HG02759 (cell line): ENCODE data around the gene LEF1.

ENCODE experiments used
- ATAC-seq: cut with Tn5 transposase; IDR thresholded peaks from one replicate; pipeline ENCODE4 v1.9.1; 2021; ENCODE audit warnings: mild to moderate bottlenecking, moderate library complexity; ENCODE audit not compliant: unreplicated experiment

The LEF1 gene

DNA sequence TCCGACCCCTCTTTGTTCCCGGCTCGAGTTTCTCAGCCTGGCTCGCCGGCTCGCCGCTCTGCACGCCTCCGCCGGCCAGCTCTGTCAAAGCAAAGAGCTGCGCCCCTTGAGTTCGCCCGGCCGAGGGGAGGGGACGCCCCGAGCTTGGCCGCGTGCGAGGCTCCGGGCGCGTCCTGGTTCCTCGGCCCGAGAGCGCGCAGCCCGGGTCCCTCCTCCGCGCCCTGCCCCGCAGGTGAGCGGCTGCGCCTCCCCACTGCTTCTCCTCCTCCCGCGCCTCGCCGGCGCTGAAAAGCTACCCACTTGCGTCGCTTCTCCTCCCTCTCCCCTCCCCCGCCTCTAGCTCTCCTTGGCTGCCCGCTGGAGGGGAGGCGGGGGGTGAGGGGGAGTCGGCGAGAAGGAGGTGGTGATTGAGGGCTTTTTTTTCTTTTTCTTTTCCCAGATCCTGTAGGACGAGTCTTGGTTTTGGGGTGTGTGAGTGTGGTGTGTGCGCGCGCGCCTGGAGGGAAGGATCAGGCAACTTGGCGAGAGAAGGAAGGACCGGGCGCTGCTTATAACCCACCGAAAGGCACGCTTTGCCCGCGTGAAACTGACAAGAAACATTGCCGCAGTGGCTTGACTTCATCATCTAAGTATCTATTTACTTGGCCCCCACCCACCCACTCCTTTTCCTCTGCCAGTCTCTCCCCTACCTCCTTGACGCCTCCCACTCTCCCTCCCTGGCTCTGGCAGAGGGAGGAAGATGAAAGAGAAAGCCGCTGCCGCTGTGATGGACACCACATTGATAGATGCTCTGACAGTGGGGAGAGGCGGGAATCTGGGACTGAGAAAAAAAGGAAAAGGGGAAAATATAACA is at the start of gene LEF1:
TSS of gene LEF1 (minus strand) at position 262 of the 853 bp plus-strand sequence. CDS start 1,165 bp downstream, outside the sequence.
- peak; percentile 41 for ATAC-seq

DNA sequence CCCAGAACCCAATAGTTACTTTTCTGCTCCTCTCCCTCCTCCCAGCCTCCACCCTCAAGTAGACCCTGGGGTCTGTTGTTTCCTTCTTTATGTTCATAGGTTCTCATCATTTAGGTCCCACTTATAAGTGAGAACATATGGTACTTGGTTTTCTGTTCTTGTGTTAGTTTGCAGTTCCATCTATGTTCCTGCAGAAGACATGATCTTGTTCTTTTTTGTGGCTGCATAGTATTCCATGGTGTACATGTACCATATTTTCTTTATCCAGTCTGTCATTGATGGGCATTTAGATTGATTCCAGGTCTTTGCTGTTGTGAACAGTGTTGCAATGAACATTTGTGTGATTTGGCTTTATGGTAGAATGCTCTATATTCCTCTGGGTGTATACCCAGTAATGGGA is 47.8 kb upstream of the LEF1 start:
- no peak for ATAC-seq

- ATAC-seq, result no peak
These were observed 46.3 kb upstream of the LEF1 start for GRCh38 chr4:108215055-108215454.

- ATAC-seq, result no peak
These were observed 45.0 kb upstream of the LEF1 start for GRCh38 chr4:108213723-108214122.

- no peak for ATAC-seq
These were observed 44.6 kb upstream of the LEF1 start for GRCh38 chr4:108213308-108213707.

DNA sequence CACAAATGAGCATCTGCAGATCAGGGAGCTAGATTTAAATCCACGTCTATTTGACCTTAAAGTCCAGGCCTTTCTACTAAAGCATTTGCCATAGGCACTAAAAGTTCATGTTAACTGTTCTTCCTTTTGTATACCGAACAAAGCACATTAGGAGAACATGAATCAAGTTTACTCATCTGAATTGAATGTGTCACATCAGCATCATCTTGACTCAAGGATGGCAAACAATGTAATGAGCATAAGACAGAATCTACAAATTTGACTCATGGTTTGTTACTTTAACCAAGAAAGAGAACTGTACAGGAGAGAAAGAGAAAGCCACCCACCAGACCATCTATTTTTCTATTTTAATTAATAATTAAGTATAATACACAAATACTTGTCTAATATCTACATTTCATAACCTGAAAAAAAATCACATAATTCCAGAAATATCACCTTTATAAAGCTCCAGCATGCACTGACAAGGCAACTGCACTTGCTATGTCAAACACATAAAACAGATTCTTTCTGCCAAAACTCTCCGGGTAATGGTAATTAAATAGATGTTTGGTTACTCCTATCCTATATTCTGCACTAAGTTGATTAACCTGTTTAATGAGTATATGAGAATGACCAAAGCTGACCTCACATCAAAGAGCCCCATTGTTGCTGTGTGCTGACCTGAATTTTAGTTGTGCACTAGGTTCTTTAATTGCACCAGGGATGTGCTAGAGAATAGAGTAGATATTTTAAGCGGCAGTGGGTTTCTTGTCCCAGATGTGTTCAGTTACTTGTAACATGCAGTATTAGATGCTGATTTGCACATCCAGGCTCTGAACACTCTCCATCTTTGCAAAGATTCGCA is 42.5 kb upstream of the LEF1 start:
- no peak for ATAC-seq

GRCh38 chr4:108209489-108209888 is 40.8 kb upstream of the LEF1 start:
- no peak for ATAC-seq

DNA sequence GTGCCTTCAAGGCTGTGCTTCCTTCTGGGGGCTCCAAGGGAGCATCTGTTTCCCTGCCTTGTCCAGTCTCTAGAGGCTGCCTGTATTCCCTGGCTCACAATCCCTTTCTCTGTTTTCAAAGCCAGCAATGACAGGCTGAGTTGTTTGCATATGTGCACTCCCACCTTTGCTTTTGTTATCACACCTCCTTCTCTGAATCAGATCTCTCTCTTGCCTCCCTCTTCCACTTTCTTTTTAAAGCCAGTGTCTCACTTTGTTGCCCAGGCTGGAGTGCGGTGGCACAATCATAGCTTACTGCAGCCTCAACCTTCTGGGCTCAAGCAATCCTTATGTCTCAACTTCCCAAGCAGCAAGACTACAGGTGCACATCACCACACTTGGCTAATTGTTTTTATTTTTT is 37.1 kb upstream of the LEF1 start:
- ATAC-seq, result no peak

DNA sequence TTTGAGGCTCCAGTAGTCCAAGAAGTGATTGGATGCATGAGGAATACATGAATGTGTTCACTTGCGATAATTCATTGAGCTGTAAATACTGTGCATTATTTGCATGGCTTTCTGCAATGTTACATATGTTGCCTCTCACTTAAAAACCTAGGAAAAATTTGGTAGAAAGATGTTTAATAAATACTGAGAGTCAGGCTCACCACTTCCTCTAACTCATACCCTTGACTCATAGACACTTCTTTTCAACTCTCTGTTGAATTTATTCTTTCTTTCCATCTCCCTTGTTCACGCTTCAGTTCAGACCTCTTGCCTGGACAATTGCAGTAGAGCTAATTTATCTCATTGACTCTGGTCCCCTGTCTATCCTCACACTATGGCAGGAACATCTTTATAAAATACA is 35.8 kb upstream of the LEF1 start:
- no peak for ATAC-seq

GRCh38 chr4:108203377-108203776 is 34.6 kb upstream of the LEF1 start:
- ATAC-seq, result no peak

- ATAC-seq, result no peak
These were observed 33.0 kb upstream of the LEF1 start for GRCh38 chr4:108201774-108202173.

- ATAC-seq, result no peak
These were observed 31.1 kb upstream of the LEF1 start for GRCh38 chr4:108199881-108200280.

- ATAC-seq, result no peak
These were observed 25.3 kb upstream of the LEF1 start for GRCh38 chr4:108193886-108194672.

- no peak for ATAC-seq
These were observed 24.2 kb upstream of the LEF1 start for GRCh38 chr4:108192935-108193334.

GRCh38 chr4:108192056-108192455 is 23.3 kb upstream of the LEF1 start:
- no peak for ATAC-seq

- no peak for ATAC-seq
These were observed 22.7 kb upstream of the LEF1 start for GRCh38 chr4:108191269-108191914.

DNA sequence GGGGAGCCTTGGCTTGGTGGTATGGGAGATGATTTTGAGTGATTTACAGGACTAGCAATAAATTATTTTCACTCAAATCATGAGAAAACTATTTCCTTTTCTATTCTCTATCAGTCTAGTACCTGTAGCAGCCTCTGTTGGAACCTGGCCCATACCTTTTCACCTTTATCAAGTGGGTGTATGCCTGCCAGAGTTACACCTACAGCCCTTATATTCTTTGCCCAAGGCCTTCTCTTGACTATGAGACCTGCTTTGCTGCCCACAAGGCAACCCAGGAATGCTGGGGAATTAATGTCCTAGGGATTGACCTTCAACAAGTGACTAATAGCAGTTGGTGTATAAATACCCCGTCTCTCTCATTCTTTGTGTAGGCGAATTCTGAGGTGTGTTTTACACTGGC is 20.0 kb upstream of the LEF1 start:
- no peak for ATAC-seq

- no peak for ATAC-seq
These were observed 16.5 kb upstream of the LEF1 start for GRCh38 chr4:108185252-108185651.

DNA sequence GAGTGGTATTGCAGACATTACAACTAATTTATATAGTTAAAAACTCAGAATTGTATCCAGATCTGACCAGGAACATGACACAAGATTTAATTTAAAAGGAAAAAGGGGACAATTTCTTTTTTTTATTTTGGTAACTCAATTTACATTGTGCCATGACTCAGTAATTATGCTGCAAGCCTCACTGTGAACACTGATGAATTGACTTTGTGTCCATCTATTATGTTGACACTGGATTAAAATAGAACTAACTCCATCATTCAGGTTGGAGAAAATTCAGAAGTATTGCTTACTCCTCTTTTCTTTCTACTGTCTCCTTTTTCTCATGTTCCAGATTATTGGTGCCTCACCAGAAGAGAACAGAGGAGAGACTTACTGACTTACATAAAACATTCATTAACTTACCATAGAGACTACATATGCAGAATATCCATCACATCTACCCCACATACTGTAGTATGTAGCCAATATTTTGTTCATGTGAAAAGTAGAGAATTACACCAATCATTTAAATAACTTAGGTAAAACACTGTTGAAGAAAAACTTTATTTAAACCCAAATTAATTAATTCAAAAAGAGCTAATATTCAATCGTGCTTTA is 15.8 kb upstream of the LEF1 start:
- ATAC-seq, result no peak

DNA sequence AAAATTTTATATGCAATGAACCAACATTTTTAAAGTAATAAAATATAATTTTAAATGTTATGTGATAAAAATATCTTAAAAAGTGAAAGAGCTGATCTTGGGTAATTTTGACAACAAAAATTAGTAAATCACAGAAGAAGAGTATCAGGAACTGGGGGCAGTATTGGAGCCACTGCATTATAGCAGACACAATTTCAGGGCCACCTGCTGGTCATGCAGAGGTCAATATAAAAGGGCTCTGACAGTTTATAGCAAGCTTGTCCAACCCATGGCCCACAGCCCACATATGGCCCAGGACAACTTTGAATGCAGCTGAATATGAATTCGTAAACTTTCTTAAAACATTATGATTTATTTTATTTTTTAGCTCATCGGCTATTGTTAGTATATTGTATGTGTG is 13.0 kb upstream of the LEF1 start:
- ATAC-seq, result peak; percentile 65
